ENCODE results near the gene SH3TC1.
A peak's percentile ranks its signal among the peaks of the same experiment; 100 is the strongest.

SH3TC1 gene

DNA sequence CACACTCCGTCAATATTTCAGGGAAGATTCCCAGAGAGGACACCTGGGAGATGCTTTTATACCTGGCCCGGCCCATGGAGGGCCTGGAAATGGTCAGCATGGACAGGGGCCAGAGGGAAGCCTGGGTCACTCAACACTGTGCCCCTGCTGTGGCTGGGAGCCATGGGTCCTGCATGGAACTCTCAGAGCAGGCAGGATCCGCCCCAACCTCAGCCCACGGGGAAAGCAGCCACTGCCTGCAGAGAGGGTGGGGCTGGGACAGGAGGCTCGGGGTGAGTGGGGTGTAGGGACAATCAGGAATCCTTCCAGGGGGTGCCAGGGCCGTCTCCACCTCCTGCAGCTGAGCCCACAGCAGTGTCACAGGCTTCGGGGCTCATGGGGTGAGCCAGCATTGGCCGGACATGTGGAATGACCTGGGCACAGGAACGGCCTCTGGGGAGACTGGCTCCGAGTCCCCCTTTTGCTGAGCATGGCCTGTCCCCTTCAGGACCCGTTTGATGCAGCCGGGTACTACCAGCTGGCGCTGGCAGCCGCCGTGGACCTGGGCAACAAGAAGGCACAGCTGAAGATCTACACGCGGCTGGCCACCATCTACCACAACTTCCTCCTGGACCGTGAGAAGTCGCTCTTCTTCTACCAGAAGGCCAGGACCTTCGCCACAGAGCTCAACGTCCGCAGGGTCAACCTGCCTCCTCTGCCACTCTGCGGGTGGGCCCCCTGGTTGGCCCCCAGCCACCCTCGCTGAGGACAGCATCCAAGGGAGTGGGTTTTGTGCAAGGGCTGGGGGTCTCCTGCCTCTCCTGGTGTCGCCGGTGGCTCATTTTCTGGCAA, 41.3 kb downstream of the SH3TC1 start:
- H3K9me3 Mint-ChIP-seq: no peaks in the 10 kb centered on the region
- H3K36me3 Mint-ChIP-seq: peaks cover 22% of the 10 kb centered on the region
- H3K4me3 Mint-ChIP-seq: no peak overlapping the region
- peaks cover 44% of the 10 kb centered on the region for H3K4me1 Mint-ChIP-seq
- H3K27ac Mint-ChIP-seq: no peak overlapping the region
- H3K27me3 Mint-ChIP-seq: peaks cover under 1% of the 10 kb centered on the region
- no peak for ATAC-seq

DNA sequence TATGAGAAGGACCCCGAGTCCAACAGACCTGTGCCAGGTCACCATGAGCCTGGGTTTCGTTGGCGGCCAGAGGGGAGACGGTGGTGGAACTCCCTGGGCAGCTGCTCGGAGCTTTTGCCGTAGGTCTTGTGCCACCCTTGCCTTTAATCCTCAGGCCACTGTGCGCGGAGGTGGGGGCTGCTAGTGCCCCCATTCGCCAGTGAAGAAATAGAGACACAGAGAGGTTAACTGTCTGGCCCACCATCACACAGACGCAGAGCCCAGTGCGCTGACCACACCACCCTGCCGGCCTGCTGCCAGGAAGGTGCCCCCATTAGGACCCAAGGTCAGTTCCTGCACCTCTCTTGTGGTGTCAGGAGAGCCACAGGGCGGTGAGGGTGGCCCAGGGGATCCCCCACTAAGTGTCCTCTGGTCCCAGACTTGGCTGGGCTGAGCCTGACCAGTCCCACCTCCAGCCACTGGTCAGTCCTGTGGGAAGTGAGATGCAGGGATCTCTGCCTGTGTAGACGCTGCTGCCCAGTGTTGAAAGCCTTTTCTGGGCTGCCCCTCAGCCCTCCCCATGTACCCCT, 42.2 kb downstream of the SH3TC1 start:
- H3K27me3 Mint-ChIP-seq: peaks cover 9% of the 10 kb centered on the region
- H3K4me3 Mint-ChIP-seq: no peak overlapping the region
- H3K27ac Mint-ChIP-seq: peak overlapping the region; percentile 52
- no peak for ATAC-seq
- H3K36me3 Mint-ChIP-seq: peaks cover 22% of the 10 kb centered on the region
- peaks cover 44% of the 10 kb centered on the region for H3K4me1 Mint-ChIP-seq
- no peaks in the 10 kb centered on the region for H3K9me3 Mint-ChIP-seq

DNA sequence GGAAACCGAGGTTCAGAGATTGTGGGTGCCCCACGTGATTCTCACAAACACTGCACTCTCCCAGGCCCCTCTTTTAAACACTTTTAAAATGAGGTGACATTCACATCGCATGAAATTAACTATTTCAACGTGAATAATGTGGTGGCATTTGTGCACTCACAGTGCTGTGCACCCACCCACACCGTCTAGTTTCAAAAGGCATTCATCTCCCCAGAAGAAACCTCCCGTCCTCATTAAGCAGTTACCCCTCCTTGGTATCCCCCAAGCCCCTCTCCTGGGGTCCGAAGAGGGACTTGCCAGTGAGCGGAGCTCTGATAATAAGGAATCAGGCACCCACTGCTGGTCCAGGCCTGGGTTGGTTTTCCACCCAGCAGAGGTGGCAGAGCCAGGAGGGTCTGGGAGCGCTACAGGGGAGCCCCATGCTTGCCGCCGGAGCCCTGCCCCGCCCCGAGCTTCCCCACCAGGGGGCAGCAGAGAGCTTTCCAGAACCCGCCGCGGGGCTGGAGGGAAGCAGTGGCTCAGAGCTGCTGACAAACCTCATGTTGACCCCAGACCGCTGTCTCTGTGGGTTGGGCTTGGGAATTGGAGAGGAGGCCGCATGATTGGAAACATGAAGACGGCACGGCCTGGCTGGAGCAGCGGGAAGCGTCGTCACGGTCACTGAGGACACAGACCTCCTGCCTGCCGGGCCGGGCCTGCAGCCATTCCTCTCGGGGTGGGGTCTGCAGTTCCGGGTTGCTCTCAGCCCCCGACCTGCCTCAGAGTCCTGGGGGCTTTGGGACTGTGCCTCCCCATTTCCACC, 43.0 kb downstream of the SH3TC1 start:
- no peak overlapping the region for H3K4me3 Mint-ChIP-seq
- peaks cover 15% of the 10 kb centered on the region for H3K36me3 Mint-ChIP-seq
- H3K9me3 Mint-ChIP-seq: no peaks in the 10 kb centered on the region
- H3K4me1 Mint-ChIP-seq: peaks cover 37% of the 10 kb centered on the region
- peak overlapping the region; percentile 52 for H3K27ac Mint-ChIP-seq
- ATAC-seq: peak; percentile 82
- H3K27me3 Mint-ChIP-seq: peaks cover 9% of the 10 kb centered on the region

DNA sequence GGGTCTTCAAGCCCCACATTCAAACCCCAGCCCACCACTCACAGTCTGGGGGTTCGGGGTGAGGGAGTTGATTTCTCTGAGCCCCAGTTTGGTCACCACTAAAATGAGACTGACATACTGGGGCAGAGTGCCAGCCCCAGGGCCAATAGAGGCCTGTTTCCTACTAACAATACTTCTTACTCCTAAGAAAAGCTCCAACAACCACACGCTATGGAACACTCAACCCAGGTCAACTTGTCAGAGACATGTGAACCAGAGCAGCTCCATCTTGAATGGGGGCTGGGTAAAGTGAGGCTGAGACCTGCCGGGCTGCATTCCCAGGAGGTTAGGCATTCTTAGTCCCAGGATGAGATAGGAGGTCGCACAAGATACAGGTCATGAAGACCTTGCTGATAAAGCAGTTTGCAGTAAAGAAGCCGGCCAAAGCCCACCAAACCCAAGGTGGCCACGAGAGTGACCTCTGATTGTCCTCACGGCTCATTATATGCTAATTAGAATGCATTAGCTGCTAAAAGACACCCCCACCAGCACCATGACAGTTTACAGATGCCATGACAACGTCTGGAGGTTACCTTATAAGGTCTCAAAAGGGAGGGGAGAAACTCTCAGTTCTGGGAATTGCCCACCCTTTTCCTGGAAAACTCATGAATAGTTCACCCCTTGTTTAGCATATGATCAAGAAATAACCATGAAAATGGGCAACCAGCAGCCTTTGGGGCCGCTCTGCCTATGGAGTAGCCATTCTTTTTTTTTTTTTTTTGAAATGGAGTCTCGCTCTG, 43.9 kb downstream of the SH3TC1 start:
- Mint-ChIP-seq H3K27ac (no peak overlapping the region), H3K4me3 (no peak overlapping the region), H3K9me3 (no peaks in the 10 kb centered on the region), H3K36me3 (peaks cover 9% of the 10 kb centered on the region), H3K27me3 (peaks cover 14% of the 10 kb centered on the region), H3K4me1 (peaks cover 30% of the 10 kb centered on the region)
- ATAC-seq: no peak

DNA sequence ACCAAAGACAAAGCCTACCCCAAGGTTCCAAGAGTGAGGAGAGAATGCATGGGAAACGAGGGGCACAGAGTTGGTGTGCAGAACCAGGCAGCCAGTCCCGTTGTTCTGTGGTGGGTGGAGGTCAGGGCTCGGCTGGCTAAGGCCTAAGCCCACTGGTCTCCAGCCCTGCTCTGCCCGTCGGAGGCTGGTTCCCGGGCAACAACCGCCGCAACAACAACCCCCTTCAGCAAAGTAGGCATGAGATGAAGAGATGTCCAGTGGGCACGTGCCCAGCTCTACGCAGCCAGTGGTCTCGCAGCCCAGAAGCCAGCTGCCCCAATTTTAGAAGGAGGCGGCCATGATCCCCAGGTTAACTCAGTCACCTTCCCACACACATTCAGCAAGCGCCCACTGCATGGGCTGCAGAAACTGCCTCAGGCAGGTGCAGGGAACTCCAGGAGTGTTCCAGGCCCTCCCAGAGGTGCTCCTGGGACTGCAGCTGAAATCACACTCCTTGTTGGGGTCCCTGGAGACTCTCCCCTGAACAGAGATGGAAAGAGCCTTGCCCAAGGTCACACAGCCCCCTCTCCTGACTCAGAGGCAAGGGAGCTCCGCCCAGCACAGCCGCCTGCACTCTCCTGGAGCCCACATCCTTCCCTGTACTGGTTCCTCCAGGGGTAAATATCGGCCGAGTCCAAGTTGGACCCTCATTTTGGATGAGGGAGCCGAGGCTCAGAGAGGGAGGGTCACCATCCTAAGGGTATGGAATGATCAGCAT, 45.1 kb downstream of the SH3TC1 start:
- no peak overlapping the region for H3K4me3 Mint-ChIP-seq
- H3K9me3 Mint-ChIP-seq: no peaks in the 10 kb centered on the region
- H3K36me3 Mint-ChIP-seq: peaks cover 2% of the 10 kb centered on the region
- no peak for ATAC-seq
- no peak overlapping the region for H3K27ac Mint-ChIP-seq
- H3K4me1 Mint-ChIP-seq: peaks cover 20% of the 10 kb centered on the region
- H3K27me3 Mint-ChIP-seq: peaks cover 24% of the 10 kb centered on the region

DNA sequence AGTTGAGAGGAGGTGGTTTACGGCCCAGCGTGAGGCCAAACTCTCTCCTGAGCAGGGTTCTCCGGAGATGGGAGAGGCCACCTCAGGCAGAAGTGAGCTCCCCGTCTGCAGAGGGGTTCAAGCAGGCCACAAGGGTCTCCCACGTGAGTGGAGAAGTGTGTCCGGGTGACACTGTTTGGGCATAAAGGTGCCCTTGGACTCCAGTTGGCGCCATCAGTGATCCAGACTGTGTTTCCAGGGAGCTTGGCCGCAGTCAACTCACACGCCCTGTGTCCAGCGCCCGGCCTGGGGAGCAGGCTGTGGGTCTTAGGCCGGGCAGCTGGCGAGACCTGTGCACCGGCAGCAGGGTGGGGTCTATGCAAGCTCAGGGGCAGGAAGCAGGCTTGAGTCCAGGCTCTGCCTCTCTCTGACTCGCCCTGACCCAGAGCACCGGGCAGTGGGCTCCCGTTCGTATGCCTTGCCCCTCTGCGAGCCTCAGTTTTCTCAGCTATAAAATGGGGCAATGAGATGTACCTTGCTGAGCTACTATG, 45.9 kb downstream of the SH3TC1 start:
- ATAC-seq: no peak
- no peak overlapping the region for H3K27ac Mint-ChIP-seq
- H3K4me3 Mint-ChIP-seq: no peak overlapping the region
- no peaks in the 10 kb centered on the region for H3K36me3 Mint-ChIP-seq
- peaks cover 13% of the 10 kb centered on the region for H3K4me1 Mint-ChIP-seq
- H3K9me3 Mint-ChIP-seq: no peaks in the 10 kb centered on the region
- peaks cover 24% of the 10 kb centered on the region for H3K27me3 Mint-ChIP-seq

DNA sequence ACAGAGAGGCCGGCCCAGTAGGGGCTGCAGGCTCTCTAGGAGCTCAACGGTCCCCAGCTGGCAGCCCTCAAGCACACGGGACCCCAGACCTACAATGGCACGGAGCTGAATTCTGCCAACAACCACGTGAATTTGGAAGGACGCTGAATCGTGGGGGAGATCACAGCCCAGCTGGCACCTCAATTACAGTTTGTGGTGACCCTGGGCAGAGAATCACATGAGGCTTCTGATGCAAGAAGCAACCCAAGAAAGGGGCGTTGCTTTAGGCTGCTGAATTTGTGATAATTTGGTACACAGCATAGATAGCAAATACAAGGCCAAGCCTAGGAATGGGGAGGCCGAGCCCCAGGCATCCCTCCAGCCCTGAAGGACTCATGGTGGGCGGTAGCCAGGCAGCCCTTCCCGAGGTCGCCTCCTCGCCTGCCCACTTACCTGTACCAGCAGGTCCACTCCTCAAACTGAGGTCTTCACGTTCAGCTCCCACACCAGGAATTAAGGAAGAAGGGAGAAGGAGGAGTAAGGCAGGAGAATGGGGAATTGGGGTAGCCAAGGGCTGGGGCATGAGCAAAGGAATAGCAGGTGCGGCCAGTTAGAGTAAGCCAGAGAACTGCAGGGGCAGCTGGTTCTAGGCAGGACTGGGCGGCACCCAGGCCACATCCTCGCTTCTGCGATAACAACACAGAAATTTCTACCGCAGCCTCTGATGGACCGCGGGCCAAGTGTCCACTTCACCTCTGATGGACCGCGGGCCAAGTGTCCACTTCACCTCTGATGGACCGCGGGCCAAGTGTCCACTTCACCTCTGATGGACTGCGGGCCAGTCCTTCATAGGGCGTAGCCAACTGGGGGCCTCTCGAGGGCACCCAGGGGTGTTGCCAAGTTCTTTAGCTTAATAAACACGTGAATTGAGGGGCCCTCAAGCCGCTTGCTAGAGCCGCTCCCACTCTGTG, 47.1 kb downstream of the SH3TC1 start:
- Mint-ChIP-seq H3K36me3 (no peaks in the 10 kb centered on the region), H3K4me3 (no peak overlapping the region), H3K4me1 (peaks cover 12% of the 10 kb centered on the region), H3K9me3 (no peaks in the 10 kb centered on the region), H3K27me3 (peaks cover 24% of the 10 kb centered on the region), H3K27ac (no peak overlapping the region)
- ATAC-seq: no peak

DNA sequence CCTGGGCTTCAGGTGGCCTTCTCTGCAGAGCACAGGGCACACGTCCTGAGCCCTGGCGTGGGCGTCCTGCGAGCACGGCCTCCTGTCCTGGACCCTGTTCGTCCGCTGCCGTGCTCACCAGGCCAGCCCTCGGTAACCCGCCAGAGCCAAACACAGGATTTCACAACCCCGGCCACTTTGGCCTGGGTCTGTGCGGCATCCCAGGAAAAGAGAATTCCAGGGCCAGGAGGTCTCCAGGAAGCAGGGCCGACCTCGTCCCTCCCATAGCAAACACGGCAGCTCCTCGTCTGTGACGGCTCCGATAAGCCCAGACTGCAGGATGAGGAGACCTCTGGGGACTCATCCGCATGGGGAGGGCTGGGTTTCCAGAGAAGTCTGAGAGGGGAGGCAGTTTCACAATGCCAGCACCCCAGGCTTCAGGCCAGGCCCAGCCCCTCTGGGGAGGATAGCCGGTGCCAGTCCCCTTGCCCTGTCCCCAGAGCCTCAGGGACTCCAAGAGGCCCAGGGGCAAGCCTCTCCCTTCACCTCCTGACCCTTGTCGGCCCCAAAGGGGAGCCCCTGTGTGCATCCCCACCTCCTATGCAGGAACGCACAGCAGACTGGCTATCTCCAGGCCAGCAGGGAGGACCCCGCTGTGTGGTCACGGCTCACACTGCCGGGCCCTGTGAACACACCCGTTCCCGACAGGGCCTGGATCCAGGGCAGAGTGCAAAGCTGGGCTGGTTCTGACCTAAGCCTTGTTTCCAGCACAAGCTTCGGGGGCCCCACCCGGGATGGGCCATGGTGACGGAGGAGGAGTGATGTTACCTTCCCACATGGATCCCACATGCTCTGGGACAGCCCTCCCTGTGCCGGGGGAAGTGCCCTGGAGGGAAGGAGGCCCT, 48.2 kb downstream of the SH3TC1 start:
- Mint-ChIP-seq H3K36me3 (no peaks in the 10 kb centered on the region), H3K4me1 (peaks cover under 1% of the 10 kb centered on the region), H3K27ac (no peak overlapping the region), H3K9me3 (no peaks in the 10 kb centered on the region), H3K27me3 (peaks cover 24% of the 10 kb centered on the region), H3K4me3 (no peak overlapping the region)
- no peak for ATAC-seq

DNA sequence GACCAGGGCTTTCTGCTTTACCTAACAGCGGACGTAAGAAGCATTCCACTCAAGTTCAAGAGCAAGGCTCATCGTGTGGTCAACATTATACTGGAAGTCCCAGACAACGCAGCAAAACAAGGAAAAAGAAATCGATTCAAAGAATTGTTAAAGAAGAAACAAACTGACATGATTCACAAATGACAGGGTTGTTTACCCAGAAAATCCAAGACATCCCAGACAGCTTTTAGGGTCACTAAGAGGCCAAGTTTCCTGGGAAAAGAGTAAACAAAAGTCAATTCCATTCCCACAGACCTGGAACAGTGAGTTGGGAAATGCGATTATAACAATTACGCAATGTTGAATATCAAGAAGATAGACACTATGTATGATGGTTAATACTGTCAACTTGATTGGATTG, 49.0 kb downstream of the SH3TC1 start:
- peaks cover 24% of the 10 kb centered on the region for H3K27me3 Mint-ChIP-seq
- ATAC-seq: no peak

DNA sequence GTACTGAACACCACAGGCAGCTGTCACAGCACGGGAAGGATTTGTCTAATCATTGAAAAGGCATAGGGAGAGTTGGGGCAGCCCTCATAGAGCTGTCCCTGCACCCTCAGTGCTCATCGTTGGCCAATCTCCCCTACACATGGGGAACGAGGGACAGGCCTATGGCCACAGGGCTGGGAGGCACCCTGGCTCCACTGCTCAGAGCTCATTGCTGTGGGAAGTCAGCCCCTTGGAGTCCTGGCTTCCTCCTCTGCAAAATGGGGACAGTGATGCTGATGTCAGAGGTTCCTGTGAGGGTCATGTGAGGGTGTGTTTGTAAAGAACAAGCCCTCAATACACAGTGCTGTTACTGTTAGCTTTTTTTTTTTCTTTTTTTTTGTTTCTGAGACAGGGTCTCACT, 51.1 kb downstream of the SH3TC1 start:
- H3K9me3 Mint-ChIP-seq: no peaks in the 10 kb centered on the region
- H3K4me3 Mint-ChIP-seq: no peak overlapping the region
- no peak overlapping the region for H3K27ac Mint-ChIP-seq

More for the DNA sequence above, 49.0 kb downstream of the SH3TC1 start:
- H3K36me3 Mint-ChIP-seq: no peaks in the 10 kb centered on the region
- H3K4me3 Mint-ChIP-seq: no peak overlapping the region
- no peaks in the 10 kb centered on the region for H3K4me1 Mint-ChIP-seq
- H3K9me3 Mint-ChIP-seq: no peaks in the 10 kb centered on the region
- no peak overlapping the region for H3K27ac Mint-ChIP-seq

DNA sequence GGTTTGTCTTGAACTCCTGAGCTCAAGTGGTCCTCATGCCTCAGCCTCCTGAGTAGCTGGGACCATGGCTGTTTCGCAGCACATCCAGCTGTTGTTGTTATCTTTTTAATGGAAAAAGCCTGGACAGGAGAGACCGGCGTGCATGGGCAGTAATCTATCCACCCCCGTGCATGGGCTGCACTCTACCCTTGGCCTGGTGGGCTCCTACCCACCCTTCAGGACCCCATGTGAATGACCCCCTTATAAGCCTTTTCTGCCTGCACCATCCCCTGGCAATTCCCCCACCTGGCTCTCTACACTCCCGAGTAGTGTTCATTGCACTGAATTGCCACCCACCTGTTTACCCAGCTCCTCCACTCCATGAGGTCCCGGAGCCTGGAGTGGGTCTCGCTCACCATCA, 51.5 kb downstream of the SH3TC1 start:
- ATAC-seq: peak; percentile 18
- no peaks in the 10 kb centered on the region for H3K9me3 Mint-ChIP-seq
- no peak overlapping the region for H3K4me3 Mint-ChIP-seq
- peaks cover 21% of the 10 kb centered on the region for H3K27me3 Mint-ChIP-seq
- H3K4me1 Mint-ChIP-seq: no peaks in the 10 kb centered on the region
- H3K27ac Mint-ChIP-seq: no peak overlapping the region
- no peaks in the 10 kb centered on the region for H3K36me3 Mint-ChIP-seq

More for the DNA sequence above, 51.1 kb downstream of the SH3TC1 start:
- peak; percentile 3 for ATAC-seq
- Mint-ChIP-seq H3K36me3 (no peaks in the 10 kb centered on the region), H3K27me3 (peaks cover 24% of the 10 kb centered on the region), H3K4me1 (no peaks in the 10 kb centered on the region)

DNA sequence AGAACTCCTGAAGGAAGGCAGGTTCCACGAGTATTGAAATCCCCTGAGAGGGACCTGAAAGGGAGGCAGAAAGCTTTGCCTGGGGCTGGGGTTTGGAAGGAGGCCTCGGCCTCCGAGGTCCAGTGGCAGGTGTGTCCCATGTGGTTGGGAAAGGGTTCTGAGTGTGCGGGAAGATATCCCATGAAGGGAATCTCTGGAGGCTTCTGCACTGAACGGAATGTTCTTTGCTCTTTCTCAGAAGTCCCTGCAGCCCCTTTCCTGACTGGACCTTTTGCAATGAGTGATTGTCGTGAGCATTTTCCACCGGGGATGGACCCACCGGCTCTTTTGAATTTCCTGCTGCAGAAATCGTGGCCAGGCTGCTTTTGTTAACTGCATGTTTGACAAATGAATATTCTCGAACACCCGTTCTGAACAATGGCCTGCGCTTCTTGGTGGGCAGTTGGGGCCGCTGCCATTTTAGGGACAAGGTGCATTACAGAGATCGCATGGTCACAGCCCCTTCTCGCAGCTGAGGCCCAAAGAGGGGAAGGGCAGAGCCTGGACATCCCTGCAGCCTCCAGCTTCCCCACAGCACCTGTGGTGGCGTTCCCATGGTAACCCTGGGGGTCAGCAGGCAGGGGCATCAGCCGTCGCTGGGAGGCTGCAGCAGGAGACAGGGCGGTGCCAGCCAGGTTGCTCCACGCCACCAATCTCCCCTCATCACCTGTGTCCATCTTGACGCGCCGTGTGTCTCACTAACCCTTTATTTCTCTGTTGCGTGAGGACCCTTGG, 52.2 kb downstream of the SH3TC1 start:
- H3K4me3 Mint-ChIP-seq: no peak overlapping the region
- no peaks in the 10 kb centered on the region for H3K4me1 Mint-ChIP-seq
- peaks cover 15% of the 10 kb centered on the region for H3K27me3 Mint-ChIP-seq
- H3K36me3 Mint-ChIP-seq: no peaks in the 10 kb centered on the region
- ATAC-seq: no peak
- H3K27ac Mint-ChIP-seq: no peak overlapping the region
- H3K9me3 Mint-ChIP-seq: no peaks in the 10 kb centered on the region
